ENCODE results near the gene C12orf57.
A peak's percentile ranks its signal among the peaks of the same experiment; 100 is the strongest.

Gene C12orf57

DNA sequence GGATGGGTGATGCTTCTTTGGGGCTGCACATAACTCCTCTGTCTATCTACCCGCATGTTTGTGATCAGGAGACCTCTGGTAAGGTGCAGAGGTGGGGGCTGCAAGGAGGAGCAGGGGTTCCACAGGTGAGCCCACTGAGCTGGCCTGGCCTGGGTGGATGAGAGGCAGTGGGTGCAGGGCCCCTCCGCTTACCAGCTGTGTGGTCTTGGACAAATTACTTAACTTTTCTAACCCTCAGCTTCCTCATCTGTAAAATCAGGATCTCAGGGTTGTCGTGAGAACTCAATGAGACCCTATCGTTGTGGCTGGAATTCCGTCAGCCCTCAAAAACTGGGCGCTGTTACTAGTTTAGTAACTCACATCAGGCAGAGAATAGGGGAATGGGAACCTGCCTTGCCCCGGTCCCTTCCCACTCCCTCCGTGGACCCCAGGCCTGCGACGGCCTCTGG lies 14.8 kb downstream of the C12orf57 start:
- DNase-seq (ENCODE audit: low read depth) = no peak
- peak overlapping the region; percentile 76 for H3K4me3 ChIP-seq (ENCODE audit: low read depth, low read length)
- TF ChIP-seq, protein P1, sequence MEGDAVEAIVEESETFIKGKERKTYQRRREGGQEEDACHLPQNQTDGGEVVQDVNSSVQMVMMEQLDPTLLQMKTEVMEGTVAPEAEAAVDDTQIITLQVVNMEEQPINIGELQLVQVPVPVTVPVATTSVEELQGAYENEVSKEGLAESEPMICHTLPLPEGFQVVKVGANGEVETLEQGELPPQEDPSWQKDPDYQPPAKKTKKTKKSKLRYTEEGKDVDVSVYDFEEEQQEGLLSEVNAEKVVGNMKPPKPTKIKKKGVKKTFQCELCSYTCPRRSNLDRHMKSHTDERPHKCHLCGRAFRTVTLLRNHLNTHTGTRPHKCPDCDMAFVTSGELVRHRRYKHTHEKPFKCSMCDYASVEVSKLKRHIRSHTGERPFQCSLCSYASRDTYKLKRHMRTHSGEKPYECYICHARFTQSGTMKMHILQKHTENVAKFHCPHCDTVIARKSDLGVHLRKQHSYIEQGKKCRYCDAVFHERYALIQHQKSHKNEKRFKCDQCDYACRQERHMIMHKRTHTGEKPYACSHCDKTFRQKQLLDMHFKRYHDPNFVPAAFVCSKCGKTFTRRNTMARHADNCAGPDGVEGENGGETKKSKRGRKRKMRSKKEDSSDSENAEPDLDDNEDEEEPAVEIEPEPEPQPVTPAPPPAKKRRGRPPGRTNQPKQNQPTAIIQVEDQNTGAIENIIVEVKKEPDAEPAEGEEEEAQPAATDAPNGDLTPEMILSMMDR (IDR thresholded peaks at IDR 0.05; ENCODE audit: insufficient read depth, low read depth, low read length, missing control alignments) = no peak

DNA sequence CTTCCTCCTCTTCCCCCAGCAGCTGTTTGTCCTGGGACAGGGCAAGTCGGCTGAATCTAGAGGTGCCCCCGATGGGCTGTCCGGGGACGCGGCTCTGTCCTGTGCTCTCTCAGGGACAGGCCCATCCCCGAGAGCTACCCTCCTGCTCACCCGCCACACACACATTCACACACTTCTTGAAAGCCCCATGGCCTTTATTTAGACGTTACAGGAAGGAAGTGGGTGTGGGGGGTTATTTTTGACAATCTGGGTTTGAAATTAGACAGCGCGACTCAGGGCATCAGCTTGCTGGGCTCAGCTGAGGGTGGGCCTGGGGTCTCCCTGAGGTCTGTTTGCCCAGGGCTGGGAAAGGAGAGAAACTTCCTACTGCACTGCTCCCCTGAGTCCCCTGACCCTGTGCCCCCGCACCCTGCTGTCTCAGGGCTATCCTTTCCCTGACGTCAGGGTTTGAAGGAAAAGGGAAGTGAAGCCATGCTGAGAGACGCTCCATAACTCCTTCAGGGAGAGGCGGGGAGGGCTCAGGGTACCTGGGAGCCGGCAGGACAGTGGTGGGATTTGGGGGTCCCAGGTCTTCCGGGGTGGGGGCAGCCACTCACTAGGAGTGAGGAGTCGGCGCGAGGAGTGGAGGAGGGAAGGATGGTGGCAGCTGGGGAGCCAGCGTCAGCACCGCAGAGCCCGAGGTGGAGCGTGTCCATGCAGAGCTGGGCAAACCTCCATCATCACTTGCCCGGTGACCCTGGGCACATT lies 15.4 kb downstream of the C12orf57 start:
- TF ChIP-seq, protein P1 (IDR thresholded peaks at IDR 0.05; ENCODE audit: insufficient read depth, low read depth, low read length, missing control alignments) = no peak
- DNase-seq (ENCODE audit: low read depth) = peak; percentile 94
- peak overlapping the region; percentile 76 for H3K4me3 ChIP-seq (ENCODE audit: low read depth, low read length)

DNA sequence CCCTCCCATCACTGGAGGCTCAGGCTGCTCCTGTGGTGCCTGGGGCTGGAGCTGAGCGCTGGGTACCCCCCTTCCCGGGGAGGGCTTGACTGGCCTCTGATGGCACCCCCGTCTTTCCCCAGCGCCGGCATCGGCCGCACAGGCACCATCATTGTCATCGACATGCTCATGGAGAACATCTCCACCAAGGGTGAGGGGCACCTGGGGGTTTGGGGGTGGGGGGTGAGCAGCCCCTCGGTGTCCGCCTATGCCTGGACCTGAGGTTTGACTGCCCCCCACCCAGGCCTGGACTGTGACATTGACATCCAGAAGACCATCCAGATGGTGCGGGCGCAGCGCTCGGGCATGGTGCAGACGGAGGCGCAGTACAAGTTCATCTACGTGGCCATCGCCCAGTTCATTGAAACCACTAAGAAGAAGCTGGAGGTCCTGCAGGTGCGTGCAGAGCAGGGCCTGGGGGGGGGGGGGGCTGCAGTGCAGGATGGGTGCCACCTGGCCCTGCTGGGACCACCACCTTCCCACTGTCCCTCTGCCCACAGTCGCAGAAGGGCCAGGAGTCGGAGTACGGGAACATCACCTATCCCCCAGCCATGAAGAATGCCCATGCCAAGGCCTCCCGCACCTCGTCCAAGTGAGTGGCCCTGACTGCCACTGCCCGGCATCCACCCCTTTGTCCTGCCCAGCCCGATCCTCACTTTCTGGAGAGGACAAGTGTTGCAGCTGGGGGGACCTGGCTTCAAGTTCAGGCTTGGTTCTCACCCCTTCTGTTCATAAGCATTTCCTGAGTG lies 16.2 kb downstream of the C12orf57 start:
- H3K4me3 ChIP-seq (ENCODE audit: low read depth, low read length) = peak overlapping the region; percentile 76
- TF ChIP-seq, protein P1 (IDR thresholded peaks at IDR 0.05; ENCODE audit: insufficient read depth, low read depth, low read length, missing control alignments) = no peak
- peak; percentile 31 for DNase-seq (ENCODE audit: low read depth)

DNA sequence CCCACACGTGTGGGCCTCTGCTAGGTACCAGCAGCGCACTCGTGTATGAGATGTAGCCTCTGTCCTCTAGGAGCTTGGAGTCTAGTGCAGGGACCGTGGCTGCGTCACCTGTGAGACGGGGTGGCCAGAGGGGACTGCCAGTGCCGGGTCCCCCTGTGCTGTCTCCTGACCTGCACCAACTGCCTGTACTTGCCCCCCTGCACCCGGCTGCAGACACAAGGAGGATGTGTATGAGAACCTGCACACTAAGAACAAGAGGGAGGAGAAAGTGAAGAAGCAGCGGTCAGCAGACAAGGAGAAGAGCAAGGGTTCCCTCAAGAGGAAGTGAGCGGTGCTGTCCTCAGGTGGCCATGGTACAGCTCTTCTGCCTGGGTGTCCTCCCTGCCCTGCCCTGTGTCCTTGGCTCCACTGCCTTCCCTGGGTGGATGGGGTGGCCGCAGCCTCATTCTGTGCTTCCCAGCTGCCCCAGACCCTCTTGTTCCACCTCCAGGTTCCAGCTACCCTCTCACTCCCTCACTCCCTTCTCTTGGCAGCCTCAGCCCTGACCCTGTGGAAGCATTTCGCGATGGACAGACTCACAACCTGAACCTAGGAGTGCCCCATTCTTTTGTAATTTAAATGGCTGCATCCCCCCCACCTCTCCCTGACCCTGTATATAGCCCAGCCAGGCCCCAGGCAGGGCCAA lies 16.9 kb downstream of the C12orf57 start:
- DNase-seq (ENCODE audit: low read depth) = peak; percentile 86
- TF ChIP-seq, protein P1 (IDR thresholded peaks at IDR 0.05; ENCODE audit: insufficient read depth, low read depth, low read length, missing control alignments) = peak; percentile 44
- peak overlapping the region; percentile 76 for H3K4me3 ChIP-seq (ENCODE audit: low read depth, low read length)

DNA sequence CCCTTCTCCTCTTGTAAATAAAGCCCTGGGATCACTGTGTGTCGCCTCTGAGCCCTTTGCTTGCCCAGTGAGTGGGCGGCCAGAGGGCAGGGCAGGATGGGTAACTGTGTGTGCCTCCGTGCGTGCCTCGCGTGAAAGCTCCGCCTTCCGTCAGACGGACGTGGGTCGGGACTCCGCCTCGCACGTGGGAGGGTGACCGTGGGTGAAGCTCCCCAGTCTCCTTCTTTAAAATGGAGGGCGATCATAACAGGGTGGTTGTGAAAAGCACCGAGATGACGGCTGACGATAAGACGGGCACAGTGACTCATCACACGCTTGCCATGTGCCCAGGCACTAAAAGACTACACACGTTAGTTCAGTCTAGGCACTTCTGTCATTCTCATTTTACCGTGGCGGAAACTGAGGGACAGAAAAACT lies 17.5 kb downstream of the C12orf57 start:
- peak overlapping the region; percentile 76 for H3K4me3 ChIP-seq (ENCODE audit: low read depth, low read length)
- TF ChIP-seq, protein P1 (IDR thresholded peaks at IDR 0.05; ENCODE audit: insufficient read depth, low read depth, low read length, missing control alignments) = no peak
- peak; percentile 90 for DNase-seq (ENCODE audit: low read depth)

DNA sequence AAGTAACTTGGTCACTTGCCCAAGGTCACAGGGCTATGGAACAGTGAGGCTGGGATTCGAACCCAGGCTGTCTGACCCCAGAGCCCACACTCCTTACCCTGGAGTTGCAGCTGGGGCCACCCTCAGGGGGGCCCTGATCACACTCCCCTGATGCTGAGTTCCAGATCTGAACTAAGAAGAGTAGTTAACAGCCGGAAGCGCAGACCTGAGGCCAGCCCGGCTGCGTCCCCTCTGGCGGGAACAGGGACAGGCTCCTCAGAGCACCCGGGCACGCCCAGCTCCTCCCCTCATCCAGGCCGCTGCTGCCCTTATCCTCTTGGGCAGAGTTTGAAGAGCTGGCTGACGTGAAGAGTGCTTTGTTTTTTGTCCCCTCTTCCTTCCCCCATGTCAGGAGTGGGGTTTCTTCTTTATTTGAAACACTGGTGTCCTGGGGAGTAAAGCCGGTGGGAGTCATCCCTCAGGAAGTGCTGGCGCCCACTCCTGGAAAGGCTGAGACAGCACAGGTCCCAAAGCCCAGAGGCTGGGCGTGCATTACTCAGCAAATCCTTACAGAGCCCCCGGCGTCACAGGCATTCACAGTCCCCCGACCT lies 18.0 kb downstream of the C12orf57 start:
- TF ChIP-seq, protein P1 (IDR thresholded peaks at IDR 0.05; ENCODE audit: insufficient read depth, low read depth, low read length, missing control alignments) = peak; percentile 38
- H3K4me3 ChIP-seq (ENCODE audit: low read depth, low read length) = peak overlapping the region; percentile 76
- DNase-seq (ENCODE audit: low read depth) = peak; percentile 91
